Measurements from ENCODE around the gene TCERG1L.

DNA sequence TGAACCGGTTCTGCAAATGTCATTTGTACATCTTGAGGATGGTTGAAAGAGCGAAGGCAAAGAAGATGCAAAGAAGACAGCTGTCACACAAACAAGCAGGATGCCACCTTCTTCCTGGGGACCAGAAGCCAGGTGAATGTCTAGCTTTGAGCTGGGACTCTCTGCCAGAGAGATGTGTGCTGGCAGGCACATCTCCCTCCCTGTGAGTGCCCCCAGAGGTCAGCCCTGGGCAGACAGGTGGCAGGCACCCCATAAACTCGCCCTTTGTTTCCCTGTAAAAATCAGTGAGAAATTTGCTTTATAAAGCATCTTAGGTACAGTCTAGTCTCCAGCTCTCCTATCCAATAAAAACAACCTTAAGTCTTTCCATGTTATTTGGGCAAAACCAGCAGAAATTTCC is 2.6 kb upstream of the TCERG1L start:
- TF ChIP-seq POLR2AphosphoS5 (IDR thresholded peaks at IDR 0.05; ENCODE audit: low read depth, low read length) (no peak), POLR2A (IDR thresholded peaks at IDR 0.05; ENCODE audit: low read depth, low read length) (no peak)
